ENCODE data around the gene PPP1R7.

DNA sequence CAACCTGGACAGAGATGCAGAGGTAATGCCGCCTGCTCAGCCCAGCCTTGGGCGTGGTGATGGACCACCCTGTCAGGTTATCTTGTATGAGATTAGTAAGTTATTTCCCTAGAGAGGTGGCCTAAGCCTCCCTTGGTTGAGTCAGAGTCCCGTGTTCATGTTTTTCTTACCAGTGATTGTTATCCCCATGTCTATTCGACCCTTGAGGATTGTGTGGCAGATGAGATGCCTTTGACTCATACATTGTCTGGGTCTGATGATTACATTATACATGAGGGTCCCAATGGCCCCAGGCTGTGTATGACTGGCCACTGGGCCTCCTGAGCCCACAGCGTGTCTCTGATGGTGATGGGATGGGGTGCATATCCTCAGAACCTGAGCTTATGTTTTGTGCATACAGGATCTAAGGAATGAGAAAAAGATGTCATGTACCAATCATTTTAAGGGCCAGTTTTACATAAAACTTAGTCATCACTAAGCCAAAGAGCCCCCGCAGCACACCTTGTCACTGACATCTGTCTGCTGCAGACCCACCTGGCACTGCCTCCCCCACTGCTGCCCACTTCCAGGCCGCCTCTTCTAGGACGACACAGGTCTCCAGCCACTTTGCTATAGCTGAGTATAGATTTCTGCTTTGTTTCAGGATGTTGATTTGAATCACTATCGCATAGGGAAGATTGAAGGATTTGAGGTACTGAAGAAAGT is 7.7 kb downstream of the PPP1R7 start:
- TF ChIP-seq, protein P1, sequence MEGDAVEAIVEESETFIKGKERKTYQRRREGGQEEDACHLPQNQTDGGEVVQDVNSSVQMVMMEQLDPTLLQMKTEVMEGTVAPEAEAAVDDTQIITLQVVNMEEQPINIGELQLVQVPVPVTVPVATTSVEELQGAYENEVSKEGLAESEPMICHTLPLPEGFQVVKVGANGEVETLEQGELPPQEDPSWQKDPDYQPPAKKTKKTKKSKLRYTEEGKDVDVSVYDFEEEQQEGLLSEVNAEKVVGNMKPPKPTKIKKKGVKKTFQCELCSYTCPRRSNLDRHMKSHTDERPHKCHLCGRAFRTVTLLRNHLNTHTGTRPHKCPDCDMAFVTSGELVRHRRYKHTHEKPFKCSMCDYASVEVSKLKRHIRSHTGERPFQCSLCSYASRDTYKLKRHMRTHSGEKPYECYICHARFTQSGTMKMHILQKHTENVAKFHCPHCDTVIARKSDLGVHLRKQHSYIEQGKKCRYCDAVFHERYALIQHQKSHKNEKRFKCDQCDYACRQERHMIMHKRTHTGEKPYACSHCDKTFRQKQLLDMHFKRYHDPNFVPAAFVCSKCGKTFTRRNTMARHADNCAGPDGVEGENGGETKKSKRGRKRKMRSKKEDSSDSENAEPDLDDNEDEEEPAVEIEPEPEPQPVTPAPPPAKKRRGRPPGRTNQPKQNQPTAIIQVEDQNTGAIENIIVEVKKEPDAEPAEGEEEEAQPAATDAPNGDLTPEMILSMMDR (conservative IDR thresholded peaks at IDR 0.05; ENCODE audit: low read length): no peak
- no peak for TF ChIP-seq EZH2phosphoT487 (IDR thresholded peaks at IDR 0.05; ENCODE audit: borderline replicate concordance)

Measured in Loucy (cell line).